Tibial nerve (tissue), 4 donors: ENCODE results near the gene CD320. TPM values are rescaled to one million over a fixed set of nuclear protein-coding genes. Genes with fewer than 3 reads are reported as not detected.

Experiments used
- DNase-seq, 2 donors: peaks; one replicate each; pipeline ENCODE4 v3.0.0-alpha.2; 2019; ENCODE audit warnings: low spot score in 2 of 2
- H3K27ac ChIP-seq, 4 donors: fragments of 200-600 bp; sonication (generic) in 3 of 4; one replicate each; pipeline ENCODE4 v1.5.1; 2017 to 2019; ENCODE audit warnings: mild to moderate bottlenecking in 1 of 4
- H3K27me3 ChIP-seq, 2 donors: fragments of 200-600 bp; sonication (generic) in 1 of 2; one replicate each; pipeline versions ENCODE4 v1.5.1 to v1.6.0; 2017 to 2019
- H3K36me3 ChIP-seq, 3 donors: fragments of 200-600 bp; sonication (generic); one replicate each; pipeline ENCODE4 v1.5.1; 2018 to 2019
- H3K4me1 ChIP-seq, 4 donors: fragments of 200-600 bp; sonication (generic) in 3 of 4; one replicate each; pipeline ENCODE4 v1.5.1; 2017 to 2019
- H3K4me3 ChIP-seq, 4 donors: fragments of 200-600 bp; sonication (generic) in 3 of 4; one replicate each; pipeline ENCODE4 v1.5.1; 2017 to 2019; ENCODE audit warnings: mild to moderate bottlenecking in 1 of 4, moderate library complexity in 1 of 4
- H3K9me3 ChIP-seq, 4 donors: fragments of 200-600 bp; sonication (generic) in 3 of 4; one replicate each; pipeline ENCODE4 v1.5.1; 2017 to 2019
- EP300 ChIP-seq, 2 donors: sonication (generic); formaldehyde crosslinking; IDR thresholded peaks; one replicate each; pipeline ENCODE4 v1.6.1; 2017; ENCODE audit warnings: antibody characterized with exemption in 2 of 2, mild to moderate bottlenecking in 1 of 2
- POLR2A ChIP-seq, 2 donors: fragments of 450-650 bp; IDR thresholded peaks; one replicate each; pipeline ENCODE4 v1.6.1; 2017; ENCODE audit warnings: antibody characterized with exemption in 2 of 2, mild to moderate bottlenecking in 2 of 2, moderate library complexity in 2 of 2
- WGBS, 2 donors: methylation state at CpG; one replicate each; pipeline ENCODE4 v1.1.5; 2018; 5-methylcytosine and 5-hydroxymethylcytosine counted together
- total RNA-seq, 4 donors: library from RNA; depleted of rRNA; stranded (reverse); fragments of >200 nt; gene quantifications; one replicate each; pipeline ENCODE4 v1.1.0, GENCODE V29; 2016
- TF ChIP-seq, protein P1 (sequence below), 5 experiments: fragments of 200-600 bp in 3 of 5; fragments of 450-650 bp in 2 of 5; sonication (generic) in 3 of 5; IDR thresholded peaks; one replicate each; pipeline ENCODE4 v1.5.1; 2016 to 2019; ENCODE audit warnings: antibody characterized with exemption in 5 of 5, mild to moderate bottlenecking in 3 of 5, moderate library complexity in 2 of 5

The CD320 gene
- total RNA-seq, 4 donors from 2014 or later, result 64.7 to 109 (median 83.9) TPM

- WGBS, 2 donors, result 79 to 80% methylated on average over 11 to 12 of the region's 12 CpGs
- DNase-seq, result no peak
These were observed 54.5 kb downstream of the CD320 start for GRCh38 chr19:8253678-8254077.

DNA sequence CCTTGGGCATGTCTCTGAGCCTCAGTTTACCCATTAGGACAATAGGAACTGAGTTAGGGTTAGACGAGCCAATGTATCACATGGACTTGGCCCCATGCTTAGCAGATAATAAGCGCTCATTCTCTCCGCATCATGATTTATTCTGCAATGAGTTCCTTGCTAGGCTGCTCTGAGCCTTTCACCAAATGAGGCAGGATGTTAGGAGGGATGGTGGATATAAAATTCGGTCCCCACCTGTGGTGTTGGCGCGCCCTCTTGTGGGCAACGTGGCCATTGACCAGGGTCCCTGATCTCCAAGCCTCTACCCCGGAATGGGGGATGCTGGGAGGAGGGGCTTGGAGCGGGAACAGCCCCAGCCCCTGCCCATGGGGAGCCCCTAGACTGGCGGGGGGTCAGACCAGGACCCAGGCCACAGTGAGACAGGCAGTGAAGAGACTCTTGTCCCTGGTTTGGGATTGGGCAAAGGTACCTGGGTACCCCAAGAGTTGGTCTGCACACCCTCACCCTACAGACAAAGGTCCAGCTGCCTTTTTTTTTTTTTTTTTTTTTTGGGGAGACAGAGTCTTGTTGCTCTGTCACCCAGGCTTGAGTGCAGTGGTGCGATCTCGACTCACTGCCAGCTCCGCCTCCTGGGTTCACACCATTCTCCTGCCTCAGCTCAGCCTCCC lies 55.1 kb downstream of the CD320 start:
- 17 to 21% methylated on average over 13 of the region's 13 CpGs for WGBS, 2 donors
- peak overlapping the region in 1 of 4 donors; percentile 81 for H3K27ac ChIP-seq
- H3K4me3 ChIP-seq, result no peak overlapping the region
- DNase-seq, result peak; percentile 76 to 87
- no peaks in the 10 kb centered on the region for H3K9me3 ChIP-seq
- peaks cover 0 to 39% (median 4%) of the 10 kb centered on the region in 3 donors for H3K36me3 ChIP-seq
- TF ChIP-seq POLR2A (IDR thresholded peaks at IDR 0.05) (no peak), EP300 (IDR thresholded peaks at IDR 0.05) (peak in 1 of 2 donors; percentile 30)
- TF ChIP-seq, protein P1, sequence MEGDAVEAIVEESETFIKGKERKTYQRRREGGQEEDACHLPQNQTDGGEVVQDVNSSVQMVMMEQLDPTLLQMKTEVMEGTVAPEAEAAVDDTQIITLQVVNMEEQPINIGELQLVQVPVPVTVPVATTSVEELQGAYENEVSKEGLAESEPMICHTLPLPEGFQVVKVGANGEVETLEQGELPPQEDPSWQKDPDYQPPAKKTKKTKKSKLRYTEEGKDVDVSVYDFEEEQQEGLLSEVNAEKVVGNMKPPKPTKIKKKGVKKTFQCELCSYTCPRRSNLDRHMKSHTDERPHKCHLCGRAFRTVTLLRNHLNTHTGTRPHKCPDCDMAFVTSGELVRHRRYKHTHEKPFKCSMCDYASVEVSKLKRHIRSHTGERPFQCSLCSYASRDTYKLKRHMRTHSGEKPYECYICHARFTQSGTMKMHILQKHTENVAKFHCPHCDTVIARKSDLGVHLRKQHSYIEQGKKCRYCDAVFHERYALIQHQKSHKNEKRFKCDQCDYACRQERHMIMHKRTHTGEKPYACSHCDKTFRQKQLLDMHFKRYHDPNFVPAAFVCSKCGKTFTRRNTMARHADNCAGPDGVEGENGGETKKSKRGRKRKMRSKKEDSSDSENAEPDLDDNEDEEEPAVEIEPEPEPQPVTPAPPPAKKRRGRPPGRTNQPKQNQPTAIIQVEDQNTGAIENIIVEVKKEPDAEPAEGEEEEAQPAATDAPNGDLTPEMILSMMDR (IDR thresholded peaks at IDR 0.05), result peak; percentile 87 to 97 (median 93)
- no peaks in the 10 kb centered on the region for H3K27me3 ChIP-seq
- peaks cover 0 to 31% (median 8%) of the 10 kb centered on the region in 4 donors for H3K4me1 ChIP-seq

More at GRCh38 chr19:8253678-8254077, 54.5 kb downstream of the CD320 start:
- Histone ChIP-seq H3K9me3 (no peaks in the 10 kb centered on the region), H3K36me3 (peaks cover 0 to 43% (median 4%) of the 10 kb centered on the region in 3 donors), H3K27ac (no peak overlapping the region), H3K27me3 (no peaks in the 10 kb centered on the region), H3K4me3 (no peak overlapping the region), H3K4me1 (peaks cover 0 to 31% (median 8%) of the 10 kb centered on the region in 4 donors)
- TF ChIP-seq, protein P1 (IDR thresholded peaks at IDR 0.05), result no peak
- no peak for TF ChIP-seq POLR2A (IDR thresholded peaks at IDR 0.05)
- no peak for TF ChIP-seq EP300 (IDR thresholded peaks at IDR 0.05)

Other genes starting within 250 kb of the CD320 start
- 1 to 10 TPM in 1 of 4 donors, under 1 TPM in 1, not detected in 2; 0.20 to 2.5 TPM for gene FBN3, start 158.8 kb downstream of the CD320 start, total RNA-seq
- 10 to 100 TPM; 56.9 to 73.5 (median 67.1) TPM for gene CERS4, start 99.0 kb downstream of the CD320 start, total RNA-seq
- 10 to 100 TPM in 3 of 4 donors, 1 to 10 TPM in 1; 4.5 to 22.1 (median 16.0) TPM for gene NDUFA7, start 13.0 kb upstream of the CD320 start, total RNA-seq
- gene RPS28, start 13.1 kb upstream of the CD320 start, total RNA-seq, result 100 to 1,000 TPM; 398 to 559 (median 412) TPM
- gene KANK3, start 34.9 kb upstream of the CD320 start, total RNA-seq, result 10 to 100 TPM; 13.8 to 34.8 (median 20.1) TPM
- gene ANGPTL4, start 55.8 kb upstream of the CD320 start, total RNA-seq, result 100 to 1,000 TPM in 1 of 4 donors, 10 to 100 TPM in 3; 52.2 to 256 (median 75.6) TPM
- gene RAB11B, start 82.0 kb upstream of the CD320 start, total RNA-seq, result 100 to 1,000 TPM in 1 of 4 donors, 10 to 100 TPM in 3; 35.6 to 147 (median 68.9) TPM
- 100 to 1,000 TPM; 149 to 242 (median 184) TPM for gene MARCHF2, start 104.9 kb upstream of the CD320 start, total RNA-seq
- gene HNRNPM, start 136.6 kb upstream of the CD320 start, total RNA-seq, result 100 to 1,000 TPM; 139 to 251 (median 164) TPM
- 1 to 10 TPM; 1.3 to 3.6 (median 1.6) TPM for gene PRAM1, start 194.3 kb upstream of the CD320 start, total RNA-seq
- gene ZNF414, start 205.8 kb upstream of the CD320 start, total RNA-seq, result 10 to 100 TPM; 10.3 to 62.4 (median 21.2) TPM